Activated CD4-positive, alpha-beta T cell treated with anti-CD3 and anti-CD28 coated beads for 36 hours (primary cell): Measurements from ENCODE around the gene TSKS. TPM values are rescaled to one million over a fixed set of nuclear protein-coding genes. Genes with fewer than 3 reads are reported as not detected.
A peak's percentile ranks its signal among the peaks of the same experiment; 100 is the strongest.

Source experiments
- ATAC-seq: fragments of 200-7000 bp; cut with Tn5 transposase; one replicate; pipeline ENCODE4 v1.10.0; 2021; ENCODE audit warnings: mild to moderate bottlenecking, moderate library complexity
- CTCF ChIA-PET: fragments of 350-600 bp; sonication (Branson Sonifier 250); formaldehyde crosslinking; loops from one replicate; lab custom pipeline; 2021; ENCODE audit warnings: antibody characterized with exemption; lab: Charles Lee
- POLR2A ChIA-PET: fragments of 350-600 bp; sonication (Branson Sonifier 250); formaldehyde crosslinking; loops from one replicate; lab custom pipeline; 2021; ENCODE audit warnings: antibody characterized with exemption, inconsistent platforms; lab: Charles Lee
- DNase-seq: peaks from one replicate; pipeline ENCODE4 v3.0.0-alpha.2; 2020
- H3K27ac Mint-ChIP-seq: one replicate; pipeline ENCODE4 v1.8.0; 2021; ENCODE audit warnings: mixed read lengths
- H3K27me3 Mint-ChIP-seq: one replicate; pipeline ENCODE4 v1.8.0; 2021; ENCODE audit warnings: mixed read lengths
- H3K36me3 Mint-ChIP-seq: one replicate; pipeline ENCODE4 v1.8.0; 2021; ENCODE audit warnings: low read depth, mixed read lengths
- H3K4me1 Mint-ChIP-seq: one replicate; pipeline ENCODE4 v1.8.0; 2021; ENCODE audit warnings: mixed read lengths
- H3K4me3 Mint-ChIP-seq: one replicate; pipeline ENCODE4 v1.8.0; 2021; ENCODE audit warnings: mild to moderate bottlenecking, moderate library complexity, mixed read lengths
- H3K9me3 Mint-ChIP-seq: one replicate; pipeline ENCODE4 v1.8.0; 2021; ENCODE audit warnings: low read depth, mixed read lengths
- intact Hi-C, 2 experiments: fragments of 100-400 bp; cut with DNase I in 1 of 2; cut with micrococcal nuclease in 1 of 2; formaldehyde crosslinking; loops; one replicate each; pipeline versions ENCODE4 v1.14.2 to v1.15.1; 2022 to 2024; cut with DNase I, micrococcal nuclease
- microRNA-seq: library from miRNA; unstranded; fragments of <30 nt; microRNA quantifications from one replicate; pipeline ENCODE4 v1.2.0, GENCODE V29; 2021; ENCODE audit warnings: borderline replicate concordance
- total RNA-seq, 2 experiments: library from RNA; stranded (reverse); gene quantifications; one replicate each; pipeline ENCODE4 v1.2.3, GENCODE V29; 2021

Gene TSKS
- total RNA-seq, 2 experiments from 2014 or later: 1.9 to 2.1 TPM

DNA sequence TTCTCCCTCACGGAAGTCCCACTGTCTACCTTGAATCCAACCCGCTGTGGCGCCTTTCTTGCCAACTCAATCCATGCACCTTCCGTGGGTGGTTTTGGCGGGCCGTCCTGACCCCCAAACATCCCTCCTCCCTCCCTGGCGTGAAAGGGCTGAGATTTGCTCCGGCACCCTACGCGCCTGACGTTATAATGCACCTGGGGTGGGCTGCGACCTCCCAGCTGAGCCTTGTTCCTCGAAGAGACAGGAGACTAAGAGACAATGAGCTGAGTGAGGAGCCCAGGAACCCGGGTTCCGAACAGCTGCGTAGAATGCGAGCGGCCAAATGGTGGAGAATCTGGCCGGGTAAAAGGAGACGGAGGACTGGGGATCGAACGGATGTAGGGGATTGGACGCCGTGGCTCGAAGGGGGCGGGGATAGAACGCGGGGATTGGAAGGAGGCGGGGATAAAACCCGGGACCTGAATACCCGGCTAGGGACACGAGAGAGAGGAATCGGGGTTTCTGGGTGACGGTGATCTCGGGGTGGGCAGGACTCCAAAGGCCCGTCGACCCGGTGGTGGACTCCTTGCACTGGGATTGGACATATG, 72.4 kb downstream of the TSKS start, which contains the start of gene CPT1C:
TSS of gene CPT1C (plus strand) at position 461 of the 587 bp plus-strand sequence. CDS start 1,137 bp downstream, outside the sequence.
- Mint-ChIP-seq H3K36me3 (peaks cover 19% of the 10 kb centered on the region), H3K4me3 (peak within 1 kb of the TSS; percentile 62), H3K4me1 (peaks cover 23% of the 10 kb centered on the region), H3K27ac (peak within 1 kb of the TSS; percentile 51), H3K9me3 (no peaks in the 10 kb centered on the region), H3K27me3 (peaks cover 16% of the 10 kb centered on the region)
- ChIA-PET POLR2A (no interaction called here), CTCF (interaction anchor here (0.6 to 2.8 kb wide), 8 partner anchors 9 to 1223 kb away, joined by 3 to 10 read pairs (median 3); partner anchors contain the start of genes PRMT1 and RCN3)
- peak; percentile 72 for ATAC-seq
- intact Hi-C loops: no loop called here
- peak; percentile 77 for DNase-seq

DNA sequence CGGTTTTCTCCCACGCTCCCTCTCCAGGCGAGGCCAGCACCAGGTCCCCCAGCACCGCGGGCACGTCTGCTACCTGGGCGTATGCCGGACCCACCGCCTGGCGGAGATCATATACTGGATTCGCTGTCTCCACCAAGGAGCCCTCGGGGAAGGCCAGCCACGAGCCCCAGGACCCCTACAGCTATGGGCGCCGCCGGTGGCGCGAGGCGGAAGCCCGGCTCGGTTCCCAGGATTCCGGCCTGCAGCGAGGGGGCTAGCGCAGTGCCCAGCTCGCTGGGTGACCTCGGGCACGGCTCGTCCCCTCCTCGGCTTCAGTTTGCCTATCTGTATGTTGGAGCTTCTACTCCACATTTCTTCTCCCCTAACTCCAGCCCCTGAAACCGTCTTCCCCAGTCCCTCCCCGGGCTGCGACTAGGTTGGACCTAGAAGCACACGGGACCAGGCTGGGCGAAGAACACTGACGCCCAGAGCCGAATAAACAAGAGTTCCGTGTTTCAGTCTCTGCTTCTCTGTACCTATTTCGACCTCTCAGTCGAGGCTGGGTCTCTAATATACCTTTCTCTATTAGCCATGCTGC, 72.9 kb downstream of the TSKS start:
- H3K36me3 Mint-ChIP-seq: peaks cover 24% of the 10 kb centered on the region
- CTCF ChIA-PET: interaction anchor here (0.7 to 2.8 kb wide), 6 partner anchors 9 to 184 kb away, joined by 3 to 10 read pairs (median 4); partner anchors contain the start of gene PRMT1
- H3K27me3 Mint-ChIP-seq: peaks cover 16% of the 10 kb centered on the region
- DNase-seq (no peak), ATAC-seq (peak; percentile 3)
- POLR2A ChIA-PET: no interaction called here
- no peaks in the 10 kb centered on the region for H3K9me3 Mint-ChIP-seq
- no peak overlapping the region for H3K27ac Mint-ChIP-seq
- intact Hi-C loops: no loop called here
- H3K4me1 Mint-ChIP-seq: peaks cover 23% of the 10 kb centered on the region
- H3K4me3 Mint-ChIP-seq: peak overlapping the region; percentile 62

Small RNA genes lying within 50 kb of the gene (microRNA-seq; reads per million reads assigned to microRNA genes)
- gene MIR6799: 2.5 reads per million

Other genes starting within 250 kb of the TSKS start
- 10 to 100 TPM; 10.9 to 13.5 TPM for gene RCN3, start 235.3 kb downstream of the TSKS start, total RNA-seq
- gene NOSIP, start 182.8 kb downstream of the TSKS start, total RNA-seq: 10 to 100 TPM; 71.4 to 73.1 TPM
- gene PRRG2, start 182.0 kb downstream of the TSKS start, total RNA-seq: 1 to 10 TPM in 1 of 2 experiments, under 1 TPM in 1; 0.81 to 1.6 TPM
- gene PRR12, start 172.1 kb downstream of the TSKS start, total RNA-seq: 10 to 100 TPM; 21.0 to 22.7 TPM
- gene RRAS, start 123.2 kb downstream of the TSKS start, total RNA-seq: 10 to 100 TPM in 1 of 2 experiments, 1 to 10 TPM in 1; 9.7 to 11.7 TPM
- 10 to 100 TPM; 43.3 to 64.0 TPM for gene SCAF1, start 121.1 kb downstream of the TSKS start, total RNA-seq
- 100 to 1,000 TPM; 123 to 125 TPM for gene IRF3, start 97.4 kb downstream of the TSKS start, total RNA-seq
- 10 to 100 TPM; 79.6 to 93.8 TPM for gene BCL2L12, start 97.4 kb downstream of the TSKS start, total RNA-seq
- gene PRMT1, start 86.0 kb downstream of the TSKS start, total RNA-seq: 100 to 1,000 TPM; 384 to 448 TPM
- gene ADM5, start 73.7 kb downstream of the TSKS start, total RNA-seq: 1 to 10 TPM; 4.1 to 4.4 TPM
- gene CPT1C, start 72.2 kb downstream of the TSKS start, total RNA-seq: 1 to 10 TPM; 1.1 to 1.6 TPM
- 100 to 1,000 TPM in 1 of 2 experiments, 10 to 100 TPM in 1; 79.4 to 102 TPM for gene AP2A1, start 3.7 kb upstream of the TSKS start, total RNA-seq
- gene FUZ, start 50.0 kb upstream of the TSKS start, total RNA-seq: 10 to 100 TPM; 15.6 to 18.8 TPM
- 10 to 100 TPM; 39.6 to 49.9 TPM for gene MED25, start 55.0 kb upstream of the TSKS start, total RNA-seq
- gene PTOV1, start 87.9 kb upstream of the TSKS start, total RNA-seq: 100 to 1,000 TPM in 1 of 2 experiments, 10 to 100 TPM in 1; 76.9 to 104 TPM
- gene PNKP, start 104.3 kb upstream of the TSKS start, total RNA-seq: 10 to 100 TPM; 59.5 to 65.7 TPM
- gene AKT1S1, start 114.0 kb upstream of the TSKS start, total RNA-seq: 10 to 100 TPM; 16.1 to 20.3 TPM
- 10 to 100 TPM; 29.1 to 29.6 TPM for gene TBC1D17, start 114.4 kb upstream of the TSKS start, total RNA-seq
- 10 to 100 TPM; 21.2 to 22.2 TPM for gene IL4I1, start 133.6 kb upstream of the TSKS start, total RNA-seq
- gene ATF5, start 165.9 kb upstream of the TSKS start, total RNA-seq: 10 to 100 TPM; 12.5 to 14.1 TPM
- gene NUP62, start 166.2 kb upstream of the TSKS start, total RNA-seq: 100 to 1,000 TPM; 127 to 188 TPM
- gene SIGLEC11, start 197.9 kb upstream of the TSKS start, total RNA-seq: not detected